HCT116 (cell line): ENCODE data around the gene GAP43. TPM values are rescaled to one million over a fixed set of nuclear protein-coding genes. Genes with fewer than 3 reads are reported as not detected.

ENCODE experiments used
- ATAC-seq: fragments of 200-7000 bp; cut with Tn5 transposase; 2 replicates; pipeline ENCODE4 v1.9.1; 2020; ENCODE audit warnings: mild to moderate bottlenecking, moderate library complexity
- BruUV-seq: library from RNA; stranded (reverse); fragments of 400-500 nt; replicated peaks from 2 replicates; lab custom pipeline; 2021; lab: Mats Ljungman, UMichigan
- CTCF ChIA-PET: fragments of 300-600 bp; sonication (Branson Sonifier 250); formaldehyde crosslinking; loops from one replicate; lab custom pipeline; 2021; ENCODE audit warnings: antibody characterized with exemption; lab: Charles Lee
- POLR2A ChIA-PET: fragments of 300-600, 350-600 bp; sonication (Branson Sonifier 250); formaldehyde crosslinking; loops from one replicate; lab custom pipeline; 2021; ENCODE audit warnings: antibody characterized with exemption; lab: Charles Lee
- RAD21 ChIA-PET, 2 experiments: fragments of 300-600 bp; sonication (Branson Sonifier 250); formaldehyde crosslinking; loops; one replicate each; lab custom pipeline; 2023; ENCODE audit warnings: low total read pairs in 2 of 2; ENCODE audit not compliant: uncharacterized antibody in 2 of 2, unreplicated experiment in 2 of 2, low non-redundant PET in 1 of 2; lab: Charles Lee
- DNase-seq: peaks from one replicate; pipeline ENCODE4 v3.0.0-alpha.2; 2010; ENCODE audit warnings: low read depth, low spot score
- H2AFZ ChIP-seq: fragments of 200-600 bp; shearing (Covaris generic), sonication (generic); 2 replicates; pipeline ENCODE4 v1.6.1; 2017; ENCODE audit warnings: low read depth, mixed run types, mixed read lengths, antibody characterized with exemption, low read length; ENCODE audit not compliant: poor library complexity, severe bottlenecking
- H3K27ac ChIP-seq: 2 replicates; pipeline ENCODE4 v1.5.1; 2012; ENCODE audit warnings: low read depth, low read length
- H3K27me3 ChIP-seq: fragments of 200-600 bp; sonication (generic); 2 replicates; pipeline ENCODE4 v1.6.1; 2016; ENCODE audit warnings: mixed run types, low read length, mixed read lengths; ENCODE audit not compliant: insufficient read depth
- H3K36me3 ChIP-seq, 2 experiments: fragments of 200-500 bp in 1 of 2; fragments of 200-600 bp in 1 of 2; sonication (Bioruptor generic) in 1 of 2; sonication (generic) in 1 of 2; 2 replicates each; pipeline versions ENCODE4 v1.5.1 to v1.6.1; 2014 to 2016; ENCODE audit warnings: low read length in 2 of 2, inconsistent platforms in 1 of 2, mixed read lengths in 1 of 2, mixed run types in 1 of 2; ENCODE audit not compliant: insufficient read depth in 2 of 2, control insufficient read depth in 1 of 2
- H3K4me1 ChIP-seq, 2 experiments: fragments of 200-600 bp in 1 of 2; sonication (generic) in 1 of 2; 2 replicates each; pipeline versions ENCODE4 v1.5.1 to v1.6.1; 2012 to 2017; ENCODE audit warnings: low read length in 2 of 2, inconsistent platforms in 1 of 2, mild to moderate bottlenecking in 1 of 2, mixed read lengths in 1 of 2, mixed run types in 1 of 2, moderate library complexity in 1 of 2; ENCODE audit not compliant: insufficient read depth in 2 of 2, control insufficient read depth in 1 of 2
- H3K4me2 ChIP-seq: fragments of 200-600 bp; sonication (generic); 2 replicates; pipeline ENCODE4 v1.6.1; 2017; ENCODE audit warnings: mixed run types, low read length, mixed read lengths
- H3K4me3 ChIP-seq, 2 experiments: fragments of 200-600 bp in 1 of 2; sonication (generic) in 1 of 2; replicated peaks in 1 of 2; 2 replicates each; pipeline ENCODE4 v1.5.1; 2011 to 2016; ENCODE audit warnings: low read length in 2 of 2, control low read depth in 1 of 2, low read depth in 1 of 2, mild to moderate bottlenecking in 1 of 2, mixed read lengths in 1 of 2, mixed run types in 1 of 2
- H3K79me2 ChIP-seq: fragments of 200-600 bp; sonication (generic); 2 replicates; pipeline ENCODE4 v1.6.1; 2017; ENCODE audit warnings: mild to moderate bottlenecking, mixed run types, low read length, moderate library complexity, mixed read lengths; ENCODE audit not compliant: insufficient read depth
- H3K9ac ChIP-seq: fragments of 200-600 bp; sonication (generic); 2 replicates; pipeline ENCODE4 v1.6.1; 2016; ENCODE audit warnings: low read length, mixed read lengths
- H3K9me2 ChIP-seq: fragments of 200-600 bp; sonication (generic), shearing (Covaris generic); 2 replicates; pipeline ENCODE4 v1.6.1; 2017; ENCODE audit warnings: mixed run types, mild to moderate bottlenecking, moderate library complexity; ENCODE audit not compliant: insufficient read depth
- H3K9me3 ChIP-seq, 2 experiments: fragments of 200-500 bp in 1 of 2; fragments of 200-600 bp in 1 of 2; sonication (Bioruptor generic) in 1 of 2; sonication (generic) in 1 of 2; 2 replicates each; pipeline ENCODE4 v1.6.1; 2014 to 2017; ENCODE audit warnings: low read length in 2 of 2, mixed read lengths in 2 of 2, inconsistent platforms in 1 of 2, low read depth in 1 of 2, mild to moderate bottlenecking in 1 of 2, mixed run types in 1 of 2, moderate library complexity in 1 of 2; ENCODE audit not compliant: control insufficient read depth in 1 of 2, insufficient read depth in 1 of 2
- H4K20me1 ChIP-seq: fragments of 200-600 bp; sonication (generic), shearing (Covaris generic); 2 replicates; pipeline ENCODE4 v1.6.1; 2017; ENCODE audit warnings: mixed run types, mild to moderate bottlenecking, moderate library complexity; ENCODE audit not compliant: insufficient read depth
- CEBPB ChIP-seq: IDR thresholded peaks from 2 replicates; pipeline ENCODE4 v1.6.1; 2012; ENCODE audit warnings: low read depth
- EGR1 ChIP-seq: IDR thresholded peaks from 2 replicates; pipeline ENCODE4 v1.6.1; 2012; ENCODE audit warnings: low read depth
- EZH2 ChIP-seq: fragments of 200-600 bp; sonication (generic); IDR thresholded peaks from 2 replicates; pipeline ENCODE4 v1.6.1; 2017; ENCODE audit warnings: antibody characterized with exemption, mixed run types
- EZH2phosphoT487 ChIP-seq: fragments of 200-600 bp; IDR thresholded peaks from 2 replicates; pipeline ENCODE4 v1.6.1; 2018; ENCODE audit warnings: antibody characterized with exemption, borderline replicate concordance
- JUND ChIP-seq: IDR thresholded peaks from 2 replicates; pipeline ENCODE4 v1.6.1; 2012
- MAX ChIP-seq: IDR thresholded peaks from 2 replicates; pipeline ENCODE4 v1.6.1; 2012
- POLR2A ChIP-seq: IDR thresholded peaks from 2 replicates; pipeline ENCODE4 v1.7.0; 2011; ENCODE audit warnings: borderline replicate concordance; ENCODE audit not compliant: insufficient read depth, insufficient read length; ENCODE audit errors: extremely low read depth
- POLR2AphosphoS5 ChIP-seq: IDR thresholded peaks from 2 replicates; pipeline ENCODE4 v1.6.1; 2011; ENCODE audit warnings: mild to moderate bottlenecking, low read depth, low read length, moderate library complexity
- RAD21 ChIP-seq: IDR thresholded peaks from 2 replicates; pipeline ENCODE4 v1.6.1; 2012; ENCODE audit warnings: low read depth, mild to moderate bottlenecking
- SIN3A ChIP-seq: IDR thresholded peaks from 2 replicates; pipeline ENCODE4 v1.6.1; 2012; ENCODE audit warnings: low read depth
- TCF7L2 ChIP-seq: IDR thresholded peaks from 2 replicates; pipeline ENCODE4 v1.7.0; 2011; ENCODE audit warnings: borderline replicate concordance, inconsistent platforms; ENCODE audit not compliant: insufficient read depth, insufficient read length; ENCODE audit errors: extremely low read depth
- ZFX ChIP-seq: fragments of 450-650 bp; IDR thresholded peaks from 2 replicates; pipeline ENCODE4 v1.6.1; 2017
- ZNF274 ChIP-seq: fragments of 200-500 bp; sonication (Bioruptor generic); IDR thresholded peaks from 2 replicates; pipeline ENCODE4 v1.6.1; 2014; ENCODE audit warnings: mild to moderate bottlenecking, low read depth, low read length, inconsistent platforms
- intact Hi-C: fragments of 100-400 bp; cut with micrococcal nuclease; formaldehyde crosslinking; loops from 2 replicates; pipeline ENCODE4 v1.10.0; 2022
- total RNA-seq: library from RNA; stranded (reverse); gene quantifications from one replicate; pipeline ENCODE4 v1.2.1, GENCODE V29; 2021; ENCODE audit not compliant: unreplicated experiment
- TF ChIP-seq, protein P1 (sequence below), 3 experiments: fragments of 200-600 bp in 1 of 3; sonication (generic) in 1 of 3; IDR thresholded peaks in 2 of 3; conservative IDR thresholded peaks in 1 of 3; 2 replicates each; pipeline ENCODE4 v1.5.1; 2012 to 2017; ENCODE audit warnings: low read depth in 2 of 3, low read length in 2 of 3, antibody characterized with exemption in 1 of 3, borderline replicate concordance in 1 of 3, control low read depth in 1 of 3, mild to moderate bottlenecking in 1 of 3, mixed read lengths in 1 of 3, mixed run types in 1 of 3, moderate library complexity in 1 of 3; ENCODE audit not compliant: insufficient read depth in 1 of 3
- TF ChIP-seq, protein P2 (sequence below): IDR thresholded peaks from 2 replicates; pipeline ENCODE4 v1.6.1; 2012

The GAP43 gene
- total RNA-seq, 1 experiment from 2014 or later = not detected

GRCh38 chr3:115611630-115612029 lies 11.7 kb upstream of the GAP43 start:
- H3K4me2 ChIP-seq = no peak overlapping the region
- no peak overlapping the region for H2AFZ ChIP-seq
- H3K79me2 ChIP-seq = no peaks in the 10 kb centered on the region
- no peak overlapping the region for H3K4me3 ChIP-seq
- ChIA-PET CTCF (no interaction called here), RAD21 (no interaction called here), POLR2A (no interaction called here)
- no peaks in the 10 kb centered on the region for H3K9me3 ChIP-seq
- ATAC-seq (no peak), DNase-seq (no peak)
- peaks cover 5 to 8% of the 10 kb centered on the region in 2 experiments; a peak in 3 of 4 replicates for H3K4me1 ChIP-seq
- H3K9me2 ChIP-seq = no peaks in the 10 kb centered on the region
- no peaks in the 10 kb centered on the region for H3K36me3 ChIP-seq
- H3K27ac ChIP-seq = no peak overlapping the region
- no peaks in the 10 kb centered on the region for H3K27me3 ChIP-seq
- H4K20me1 ChIP-seq = no peaks in the 10 kb centered on the region
- H3K9ac ChIP-seq = no peak overlapping the region
- intact Hi-C loops = no loop called here
- no TSS peak for BruUV-seq
- TF ChIP-seq TCF7L2 (no peak), EGR1 (no peak), POLR2AphosphoS5 (no peak), MAX (no peak), EZH2phosphoT487 (no peak), SIN3A (no peak), JUND (no peak), POLR2A (no peak), ZNF274 (no peak), ZFX (no peak), CEBPB (no peak), EZH2 (no peak), RAD21 (no peak)
- TF ChIP-seq, protein P1, sequence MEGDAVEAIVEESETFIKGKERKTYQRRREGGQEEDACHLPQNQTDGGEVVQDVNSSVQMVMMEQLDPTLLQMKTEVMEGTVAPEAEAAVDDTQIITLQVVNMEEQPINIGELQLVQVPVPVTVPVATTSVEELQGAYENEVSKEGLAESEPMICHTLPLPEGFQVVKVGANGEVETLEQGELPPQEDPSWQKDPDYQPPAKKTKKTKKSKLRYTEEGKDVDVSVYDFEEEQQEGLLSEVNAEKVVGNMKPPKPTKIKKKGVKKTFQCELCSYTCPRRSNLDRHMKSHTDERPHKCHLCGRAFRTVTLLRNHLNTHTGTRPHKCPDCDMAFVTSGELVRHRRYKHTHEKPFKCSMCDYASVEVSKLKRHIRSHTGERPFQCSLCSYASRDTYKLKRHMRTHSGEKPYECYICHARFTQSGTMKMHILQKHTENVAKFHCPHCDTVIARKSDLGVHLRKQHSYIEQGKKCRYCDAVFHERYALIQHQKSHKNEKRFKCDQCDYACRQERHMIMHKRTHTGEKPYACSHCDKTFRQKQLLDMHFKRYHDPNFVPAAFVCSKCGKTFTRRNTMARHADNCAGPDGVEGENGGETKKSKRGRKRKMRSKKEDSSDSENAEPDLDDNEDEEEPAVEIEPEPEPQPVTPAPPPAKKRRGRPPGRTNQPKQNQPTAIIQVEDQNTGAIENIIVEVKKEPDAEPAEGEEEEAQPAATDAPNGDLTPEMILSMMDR (IDR thresholded peaks at IDR 0.05 in 2 of 3, conservative IDR thresholded peaks at IDR 0.05 in 1 of 3; ENCODE audit: borderline replicate concordance in 1 of 3, insufficient read depth in 1 of 3, low read depth in 2 of 3, low read length in 2 of 3) = no peak
- TF ChIP-seq, protein P2, sequence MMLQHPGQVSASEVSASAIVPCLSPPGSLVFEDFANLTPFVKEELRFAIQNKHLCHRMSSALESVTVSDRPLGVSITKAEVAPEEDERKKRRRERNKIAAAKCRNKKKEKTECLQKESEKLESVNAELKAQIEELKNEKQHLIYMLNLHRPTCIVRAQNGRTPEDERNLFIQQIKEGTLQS = no peak
- TF ChIP-seq, all 23 proteins: peak for 0
